K562 (cell line): Measurements from ENCODE around the gene HAGHL. TPM values are rescaled to one million over a fixed set of nuclear protein-coding genes. Genes with fewer than 3 reads are reported as not detected.

Experiments used
- FIP1L1 ChIP-seq: fragments of 200-400 bp; formaldehyde crosslinking; IDR thresholded peaks from 2 replicates; pipeline ENCODE4 v1.6.1; 2018; ENCODE audit warnings: mild to moderate bottlenecking, low read depth, low read length; ENCODE audit not compliant: poor library complexity, severe bottlenecking
- FOXJ3 ChIP-seq: sonication (generic); formaldehyde crosslinking; IDR thresholded peaks from 2 replicates; pipeline ENCODE4 v1.4.0; 2020; ENCODE audit warnings: mild to moderate bottlenecking, missing genetic modification reagents
- PHF8 ChIP-seq: fragments of 200-600 bp; sonication (generic); IDR thresholded peaks from 2 replicates; pipeline ENCODE4 v1.6.1; 2012; ENCODE audit warnings: mixed run types, mild to moderate bottlenecking, inconsistent platforms, low read length, moderate library complexity, borderline replicate concordance
- POLR2H ChIP-seq: IDR thresholded peaks from 2 replicates; pipeline ENCODE4 v1.6.1; 2016; ENCODE audit warnings: missing genetic modification characterization, low read depth, mild to moderate bottlenecking, control low read depth, missing compliant biosample characterization, moderate library complexity
- RB1 ChIP-seq: fragments of 450-650 bp; IDR thresholded peaks from 2 replicates; pipeline ENCODE4 v1.6.1; 2017; ENCODE audit warnings: low read depth, mild to moderate bottlenecking
- TAF9B ChIP-seq: fragments of 450-650 bp; IDR thresholded peaks from 2 replicates; pipeline ENCODE4 v1.6.1; 2018; ENCODE audit warnings: mild to moderate bottlenecking; ENCODE audit not compliant: partially characterized antibody
- TRIM24 ChIP-seq, 2 experiments: fragments of 450-650 bp; IDR thresholded peaks; 2 replicates each; pipeline ENCODE4 v1.6.1; 2016
- ZKSCAN8 ChIP-seq: fragments of 200-800 bp; sonication (Bioruptor generic); IDR thresholded peaks from 2 replicates; pipeline ENCODE4 v1.6.1; 2016; ENCODE audit warnings: missing genetic modification characterization, missing compliant biosample characterization
- ZNF431 ChIP-seq: sonication (generic); formaldehyde crosslinking; IDR thresholded peaks from 2 replicates; pipeline ENCODE4 v1.8.0; 2022; ENCODE audit warnings: mild to moderate bottlenecking, missing genetic modification reagents
- ZNF766 ChIP-seq: fragments of 200-800 bp; sonication (Bioruptor generic); conservative IDR thresholded peaks from 2 replicates; pipeline ENCODE4 v1.6.1; 2016; ENCODE audit warnings: missing genetic modification characterization, missing compliant biosample characterization
- polyA plus RNA-seq, 8 experiments: library from polyadenylated mRNA; depleted of rRNA in 4 of 8; stranded (reverse) in 5 of 8; unstranded in 3 of 8; fragments of >200 nt; fragmentation: Nextera tagmentation in 2 of 8; fragmentation: Illumina TruSeq in 1 of 8; extraction: Ambion mirVana in 2 of 8; extraction: Trizol in 1 of 8; gene quantifications; 2 replicates each; pipeline versions ENCODE4 v1.2.1 to v1.2.3, GENCODE V29; 2011 to 2014; ENCODE audit warnings: inconsistent platforms in 1 of 8, missing spikeins in 1 of 8
- total RNA-seq, 7 experiments: library from RNA; depleted of rRNA in 6 of 7; stranded (reverse); fragments of >200 nt in 6 of 7; fragmentation: Illumina TruSeq in 2 of 7; extraction: Trizol in 2 of 7; gene quantifications; 2 replicates each; pipeline versions ENCODE4 v1.2.1 to v1.2.3, GENCODE V29; 2011 to 2021; ENCODE audit warnings: low replicate concordance in 1 of 7
- TF ChIP-seq, protein P1 (sequence below), 3 experiments: fragments of 200-800 bp in 1 of 3; fragments of 250-450 bp in 1 of 3; fragments of 450-650 bp in 1 of 3; sonication (Bioruptor Pico) in 1 of 3; sonication (Bioruptor generic) in 1 of 3; formaldehyde crosslinking in 1 of 3; IDR thresholded peaks; 2 replicates each; pipeline versions ENCODE4 v1.6.1 to v1.8.0; 2016 to 2022; ENCODE audit warnings: mild to moderate bottlenecking in 2 of 3, missing genetic modification characterization in 2 of 3, missing compliant biosample characterization in 1 of 3, moderate library complexity in 1 of 3
- TF ChIP-seq, protein P2 (sequence below): fragments of 200-800 bp; sonication (Bioruptor generic); IDR thresholded peaks from 2 replicates; pipeline ENCODE4 v1.6.1; 2017; ENCODE audit warnings: missing genetic modification characterization, missing compliant biosample characterization
- TF ChIP-seq, protein P3 (sequence below): fragments of 250-450 bp; sonication (Bioruptor Pico); IDR thresholded peaks from 2 replicates; pipeline ENCODE4 v1.4.0; 2020; ENCODE audit warnings: mild to moderate bottlenecking
- TF ChIP-seq, protein P4 (sequence below): fragments of 450-650 bp; conservative IDR thresholded peaks from 2 replicates; pipeline ENCODE4 v1.6.1; 2016; ENCODE audit warnings: missing genetic modification characterization, low read depth, mild to moderate bottlenecking, control low read depth, missing compliant biosample characterization

HAGHL gene
- total and polyA plus RNA-seq, 9 of the 15 experiments (the other 6 are each of a cell fraction or from before 2014, with no cell fraction given) = 0.31 to 83.4 (median 20.7) TPM

DNA sequence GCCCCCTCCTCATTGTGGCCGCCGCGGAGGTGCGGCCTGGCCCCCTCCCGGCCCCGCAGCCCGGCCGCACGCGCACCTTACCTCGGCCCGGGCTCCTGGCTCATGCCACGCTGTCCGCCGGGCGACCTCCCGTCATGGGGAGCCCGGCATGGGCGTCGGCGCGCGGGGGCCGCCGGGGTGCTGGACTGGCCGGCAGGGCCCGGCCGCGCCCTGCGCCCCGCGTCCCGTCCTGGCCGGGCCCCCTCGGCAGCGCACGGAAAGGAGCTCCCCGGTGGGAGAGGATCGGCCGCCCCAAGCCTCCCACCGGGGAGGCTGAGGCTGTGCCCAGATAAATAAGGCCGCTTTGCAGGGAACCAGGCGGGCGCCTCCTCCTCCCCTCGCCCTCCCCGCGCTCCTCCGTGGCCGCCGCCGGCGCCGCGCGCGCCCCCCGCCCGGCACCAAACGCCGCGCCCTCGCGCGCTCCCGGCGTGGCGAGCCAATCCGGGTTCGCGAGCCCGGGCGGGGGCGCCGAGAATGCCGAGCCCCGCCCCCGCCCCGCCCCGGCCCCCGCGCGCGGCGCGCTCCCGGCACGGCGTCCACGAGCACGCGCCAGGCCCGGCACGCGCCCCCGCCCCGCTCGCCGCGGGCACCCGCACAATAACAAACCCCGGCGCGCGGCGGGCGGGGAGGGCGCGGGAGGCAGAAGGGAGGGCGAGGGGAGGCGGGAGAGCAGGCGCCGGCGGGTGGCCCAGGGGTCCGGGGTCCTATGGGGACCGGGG lies 21.3 kb upstream of the HAGHL start, which contains the start of gene FBXL16 (continued):
- TF ChIP-seq, protein P1, sequence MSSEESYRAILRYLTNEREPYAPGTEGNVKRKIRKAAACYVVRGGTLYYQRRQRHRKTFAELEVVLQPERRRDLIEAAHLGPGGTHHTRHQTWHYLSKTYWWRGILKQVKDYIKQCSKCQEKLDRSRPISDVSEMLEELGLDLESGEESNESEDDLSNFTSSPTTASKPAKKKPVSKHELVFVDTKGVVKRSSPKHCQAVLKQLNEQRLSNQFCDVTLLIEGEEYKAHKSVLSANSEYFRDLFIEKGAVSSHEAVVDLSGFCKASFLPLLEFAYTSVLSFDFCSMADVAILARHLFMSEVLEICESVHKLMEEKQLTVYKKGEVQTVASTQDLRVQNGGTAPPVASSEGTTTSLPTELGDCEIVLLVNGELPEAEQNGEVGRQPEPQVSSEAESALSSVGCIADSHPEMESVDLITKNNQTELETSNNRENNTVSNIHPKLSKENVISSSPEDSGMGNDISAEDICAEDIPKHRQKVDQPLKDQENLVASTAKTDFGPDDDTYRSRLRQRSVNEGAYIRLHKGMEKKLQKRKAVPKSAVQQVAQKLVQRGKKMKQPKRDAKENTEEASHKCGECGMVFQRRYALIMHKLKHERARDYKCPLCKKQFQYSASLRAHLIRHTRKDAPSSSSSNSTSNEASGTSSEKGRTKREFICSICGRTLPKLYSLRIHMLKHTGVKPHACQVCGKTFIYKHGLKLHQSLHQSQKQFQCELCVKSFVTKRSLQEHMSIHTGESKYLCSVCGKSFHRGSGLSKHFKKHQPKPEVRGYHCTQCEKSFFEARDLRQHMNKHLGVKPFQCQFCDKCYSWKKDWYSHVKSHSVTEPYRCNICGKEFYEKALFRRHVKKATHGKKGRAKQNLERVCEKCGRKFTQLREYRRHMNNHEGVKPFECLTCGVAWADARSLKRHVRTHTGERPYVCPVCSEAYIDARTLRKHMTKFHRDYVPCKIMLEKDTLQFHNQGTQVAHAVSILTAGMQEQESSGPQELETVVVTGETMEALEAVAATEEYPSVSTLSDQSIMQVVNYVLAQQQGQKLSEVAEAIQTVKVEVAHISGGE (CRISPR knock-in tag; IDR thresholded peaks at IDR 0.05) = 0 out of 6 replicates have a peak, but pooled peaks of 1 of the 3 experiments have one; percentile 17
- no peak for TF ChIP-seq TRIM24 (IDR thresholded peaks at IDR 0.05)
- TF ChIP-seq POLR2H (tag) = no peak
- no peak for TF ChIP-seq ZKSCAN8 (CRISPR knock-in tag)
- no peak for TF ChIP-seq TAF9B
- TF ChIP-seq, protein P2, sequence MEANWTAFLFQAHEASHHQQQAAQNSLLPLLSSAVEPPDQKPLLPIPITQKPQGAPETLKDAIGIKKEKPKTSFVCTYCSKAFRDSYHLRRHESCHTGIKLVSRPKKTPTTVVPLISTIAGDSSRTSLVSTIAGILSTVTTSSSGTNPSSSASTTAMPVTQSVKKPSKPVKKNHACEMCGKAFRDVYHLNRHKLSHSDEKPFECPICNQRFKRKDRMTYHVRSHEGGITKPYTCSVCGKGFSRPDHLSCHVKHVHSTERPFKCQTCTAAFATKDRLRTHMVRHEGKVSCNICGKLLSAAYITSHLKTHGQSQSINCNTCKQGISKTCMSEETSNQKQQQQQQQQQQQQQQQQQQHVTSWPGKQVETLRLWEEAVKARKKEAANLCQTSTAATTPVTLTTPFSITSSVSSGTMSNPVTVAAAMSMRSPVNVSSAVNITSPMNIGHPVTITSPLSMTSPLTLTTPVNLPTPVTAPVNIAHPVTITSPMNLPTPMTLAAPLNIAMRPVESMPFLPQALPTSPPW = peak; percentile 47
- 0 out of 2 replicates have a peak, but pooled peaks have one; percentile 38 for TF ChIP-seq RB1
- TF ChIP-seq, protein P3, sequence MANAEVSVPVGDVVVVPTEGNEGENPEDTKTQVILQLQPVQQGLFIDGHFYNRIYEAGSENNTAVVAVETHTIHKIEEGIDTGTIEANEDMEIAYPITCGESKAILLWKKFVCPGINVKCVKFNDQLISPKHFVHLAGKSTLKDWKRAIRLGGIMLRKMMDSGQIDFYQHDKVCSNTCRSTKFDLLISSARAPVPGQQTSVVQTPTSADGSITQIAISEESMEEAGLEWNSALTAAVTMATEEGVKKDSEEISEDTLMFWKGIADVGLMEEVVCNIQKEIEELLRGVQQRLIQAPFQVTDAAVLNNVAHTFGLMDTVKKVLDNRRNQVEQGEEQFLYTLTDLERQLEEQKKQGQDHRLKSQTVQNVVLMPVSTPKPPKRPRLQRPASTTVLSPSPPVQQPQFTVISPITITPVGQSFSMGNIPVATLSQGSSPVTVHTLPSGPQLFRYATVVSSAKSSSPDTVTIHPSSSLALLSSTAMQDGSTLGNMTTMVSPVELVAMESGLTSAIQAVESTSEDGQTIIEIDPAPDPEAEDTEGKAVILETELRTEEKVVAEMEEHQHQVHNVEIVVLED (CRISPR knock-in tag) = no peak
- no peak for TF ChIP-seq FIP1L1
- TF ChIP-seq ZNF766 (CRISPR knock-in tag) = 0 out of 2 replicates have a peak, but pooled peaks have one; percentile 39
- no peak for TF ChIP-seq ZNF431
- TF ChIP-seq FOXJ3 = no peak
- TF ChIP-seq, protein P4, sequence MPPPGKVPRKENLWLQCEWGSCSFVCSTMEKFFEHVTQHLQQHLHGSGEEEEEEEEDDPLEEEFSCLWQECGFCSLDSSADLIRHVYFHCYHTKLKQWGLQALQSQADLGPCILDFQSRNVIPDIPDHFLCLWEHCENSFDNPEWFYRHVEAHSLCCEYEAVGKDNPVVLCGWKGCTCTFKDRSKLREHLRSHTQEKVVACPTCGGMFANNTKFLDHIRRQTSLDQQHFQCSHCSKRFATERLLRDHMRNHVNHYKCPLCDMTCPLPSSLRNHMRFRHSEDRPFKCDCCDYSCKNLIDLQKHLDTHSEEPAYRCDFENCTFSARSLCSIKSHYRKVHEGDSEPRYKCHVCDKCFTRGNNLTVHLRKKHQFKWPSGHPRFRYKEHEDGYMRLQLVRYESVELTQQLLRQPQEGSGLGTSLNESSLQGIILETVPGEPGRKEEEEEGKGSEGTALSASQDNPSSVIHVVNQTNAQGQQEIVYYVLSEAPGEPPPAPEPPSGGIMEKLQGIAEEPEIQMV (tag) = no peak
- peak; percentile 32; the same call in 1 of the 2 replicates for TF ChIP-seq PHF8
